IPS-15b (cell line): Measurements from ENCODE around the gene RDX.
"Not testable (repeated sequence)": the region's sequence is repeated elsewhere in the genome, so short reads cannot be mapped to it uniquely, and the experiment has no call there.

Experiments used
- H3K27me3 ChIP-seq: one replicate; pipeline ENCODE4 v1.6.1; 2013; ENCODE audit warnings: low read length; ENCODE audit not compliant: control insufficient read depth, insufficient read depth
- H3K36me3 ChIP-seq: one replicate; pipeline ENCODE4 v1.6.1; 2013; ENCODE audit warnings: low read length; ENCODE audit not compliant: control insufficient read depth, insufficient read depth
- H3K4me1 ChIP-seq: one replicate; pipeline ENCODE4 v1.6.1; 2013; ENCODE audit warnings: mild to moderate bottlenecking, low read length; ENCODE audit not compliant: control insufficient read depth, insufficient read depth
- H3K4me3 ChIP-seq: one replicate; pipeline ENCODE4 v1.5.1; 2013; ENCODE audit warnings: low read depth, low read length
- H3K9ac ChIP-seq: one replicate; pipeline ENCODE4 v1.6.1; 2013; ENCODE audit warnings: low read depth, mild to moderate bottlenecking, low read length
- H3K9me3 ChIP-seq: one replicate; pipeline ENCODE4 v1.6.1; 2013; ENCODE audit warnings: mild to moderate bottlenecking, low read length; ENCODE audit not compliant: control insufficient read depth, insufficient read depth

The RDX gene

GRCh38 chr11:110194211-110194766 is 102.1 kb downstream of the RDX start:
- not testable (repeated sequence) for H3K4me3 ChIP-seq, H3K4me1 ChIP-seq, H3K27me3 ChIP-seq, H3K9ac ChIP-seq, H3K36me3 ChIP-seq, H3K9me3 ChIP-seq

- not testable (repeated sequence) for H3K9ac ChIP-seq, H3K4me1 ChIP-seq, H3K4me3 ChIP-seq, H3K36me3 ChIP-seq, H3K27me3 ChIP-seq, H3K9me3 ChIP-seq
Observed at GRCh38 chr11:110192604-110193282, 103.7 kb downstream of the RDX start.

- peaks cover 4% of the 10 kb centered on the region for H3K4me1 ChIP-seq
- H3K27me3 ChIP-seq, result no peaks in the 10 kb centered on the region
- no peaks in the 10 kb centered on the region for H3K9me3 ChIP-seq
- no peak overlapping the region for H3K9ac ChIP-seq
- H3K4me3 ChIP-seq, result no peak overlapping the region
- H3K36me3 ChIP-seq, result no peaks in the 10 kb centered on the region
Observed at GRCh38 chr11:110190885-110191284, 105.5 kb downstream of the RDX start.

GRCh38 chr11:110187731-110188130 is 108.7 kb downstream of the RDX start:
- H3K9me3 ChIP-seq, result no peaks in the 10 kb centered on the region
- no peaks in the 10 kb centered on the region for H3K27me3 ChIP-seq
- no peak overlapping the region for H3K9ac ChIP-seq

GRCh38 chr11:110186867-110187266 is 109.5 kb downstream of the RDX start:
- Histone ChIP-seq H3K9ac (no peak overlapping the region), H3K36me3 (no peaks in the 10 kb centered on the region), H3K4me1 (peaks cover 4% of the 10 kb centered on the region), H3K9me3 (no peaks in the 10 kb centered on the region), H3K27me3 (no peaks in the 10 kb centered on the region), H3K4me3 (no peak overlapping the region)

More at GRCh38 chr11:110187731-110188130, 108.7 kb downstream of the RDX start:
- H3K4me3 ChIP-seq, result no peak overlapping the region
- peaks cover 4% of the 10 kb centered on the region for H3K4me1 ChIP-seq
- no peaks in the 10 kb centered on the region for H3K36me3 ChIP-seq

GRCh38 chr11:110186456-110186855 is 110.0 kb downstream of the RDX start:
- Histone ChIP-seq H3K9me3 (no peaks in the 10 kb centered on the region), H3K36me3 (no peaks in the 10 kb centered on the region), H3K9ac (no peak overlapping the region), H3K4me3 (no peak overlapping the region), H3K4me1 (peaks cover 4% of the 10 kb centered on the region), H3K27me3 (no peaks in the 10 kb centered on the region)

GRCh38 chr11:110185599-110185998 is 110.8 kb downstream of the RDX start:
- no peaks in the 10 kb centered on the region for H3K9me3 ChIP-seq
- H3K9ac ChIP-seq, result no peak overlapping the region
- H3K27me3 ChIP-seq, result no peaks in the 10 kb centered on the region
- H3K4me3 ChIP-seq, result no peak overlapping the region
- peaks cover 4% of the 10 kb centered on the region for H3K4me1 ChIP-seq
- H3K36me3 ChIP-seq, result no peaks in the 10 kb centered on the region

- Histone ChIP-seq H3K9me3 (no peaks in the 10 kb centered on the region), H3K9ac (no peak overlapping the region), H3K4me3 (no peak overlapping the region), H3K4me1 (peaks cover 4% of the 10 kb centered on the region), H3K27me3 (no peaks in the 10 kb centered on the region), H3K36me3 (no peaks in the 10 kb centered on the region)
Observed at GRCh38 chr11:110185121-110185591, 111.3 kb downstream of the RDX start.

- Histone ChIP-seq H3K9me3 (no peaks in the 10 kb centered on the region), H3K27me3 (no peaks in the 10 kb centered on the region), H3K4me1 (peaks cover 4% of the 10 kb centered on the region), H3K36me3 (no peaks in the 10 kb centered on the region), H3K9ac (no peak overlapping the region), H3K4me3 (no peak overlapping the region)
Observed at GRCh38 chr11:110184456-110184855, 112.0 kb downstream of the RDX start.

GRCh38 chr11:110182886-110183285 is 113.5 kb downstream of the RDX start:
- no peaks in the 10 kb centered on the region for H3K36me3 ChIP-seq
- no peak overlapping the region for H3K4me3 ChIP-seq
- peaks cover 4% of the 10 kb centered on the region for H3K4me1 ChIP-seq
- H3K27me3 ChIP-seq, result no peaks in the 10 kb centered on the region
- no peak overlapping the region for H3K9ac ChIP-seq
- no peaks in the 10 kb centered on the region for H3K9me3 ChIP-seq

- Histone ChIP-seq H3K4me3 (no peak overlapping the region), H3K4me1 (peaks cover 14% of the 10 kb centered on the region), H3K9ac (no peak overlapping the region), H3K27me3 (no peaks in the 10 kb centered on the region), H3K9me3 (no peaks in the 10 kb centered on the region), H3K36me3 (no peaks in the 10 kb centered on the region)
Observed at GRCh38 chr11:110179064-110179463, 117.3 kb downstream of the RDX start.

GRCh38 chr11:110177086-110177456 is 119.3 kb downstream of the RDX start:
- Histone ChIP-seq H3K27me3 (no peaks in the 10 kb centered on the region), H3K9me3 (no peaks in the 10 kb centered on the region), H3K4me3 (no peak overlapping the region), H3K9ac (no peak overlapping the region), H3K4me1 (peaks cover 29% of the 10 kb centered on the region), H3K36me3 (no peaks in the 10 kb centered on the region)
